Measurements from ENCODE around the gene TRMU.
"Not testable (repeated sequence)": the region's sequence is repeated elsewhere in the genome, so short reads cannot be mapped to it uniquely, and the experiment has no call there.

TRMU gene

GRCh38 chr22:46299101-46299500 lies 36.4 kb upstream of the TRMU start:
- no peak for DNase-seq (ENCODE audit: low spot score)
- no peak for FAIRE-seq

- FAIRE-seq: no peak
Observed at GRCh38 chr22:46300491-46300890, 35.0 kb upstream of the TRMU start.

GRCh38 chr22:46303347-46303965 lies 32.1 kb upstream of the TRMU start:
- no peak for FAIRE-seq
- DNase-seq (ENCODE audit: low spot score): no peak

More at GRCh38 chr22:46300491-46300890, 35.0 kb upstream of the TRMU start:
- no peak for DNase-seq (ENCODE audit: low spot score)

- DNase-seq (ENCODE audit: low spot score): no peak
- FAIRE-seq: no peak
Observed at GRCh38 chr22:46308283-46308988, 27.1 kb upstream of the TRMU start.

GRCh38 chr22:46309526-46310085 lies 25.9 kb upstream of the TRMU start:
- FAIRE-seq: no peak
- no peak for DNase-seq (ENCODE audit: low spot score)

- FAIRE-seq: no peak
- DNase-seq (ENCODE audit: low spot score): no peak
Observed at GRCh38 chr22:46312056-46312455, 23.5 kb upstream of the TRMU start.

GRCh38 chr22:46312848-46313247 lies 22.7 kb upstream of the TRMU start:
- not testable (repeated sequence) for DNase-seq (ENCODE audit: low spot score); FAIRE-seq

- FAIRE-seq (no peak), DNase-seq (ENCODE audit: low spot score) (no peak)
Observed at GRCh38 chr22:46315976-46316375, 19.5 kb upstream of the TRMU start.

GRCh38 chr22:46317646-46318045 lies 17.9 kb upstream of the TRMU start:
- DNase-seq (ENCODE audit: low spot score): no peak
- FAIRE-seq: no peak

- FAIRE-seq (no peak), DNase-seq (ENCODE audit: low spot score) (no peak)
Observed at GRCh38 chr22:46318576-46318975, 16.9 kb upstream of the TRMU start.

- no peak for DNase-seq (ENCODE audit: low spot score)
- FAIRE-seq: no peak
Observed at GRCh38 chr22:46319319-46319718, 16.2 kb upstream of the TRMU start.

- no peak for DNase-seq (ENCODE audit: low spot score)
- no peak for FAIRE-seq
Observed at GRCh38 chr22:46320166-46320710, 15.3 kb upstream of the TRMU start.

GRCh38 chr22:46320716-46321386 lies 14.7 kb upstream of the TRMU start:
- DNase-seq (ENCODE audit: low spot score): no peak
- no peak for FAIRE-seq

GRCh38 chr22:46322711-46323110 lies 12.8 kb upstream of the TRMU start:
- DNase-seq (ENCODE audit: low spot score) (no peak), FAIRE-seq (no peak)

- no peak for FAIRE-seq
- no peak for DNase-seq (ENCODE audit: low spot score)
Observed at GRCh38 chr22:46323162-46323561, 12.4 kb upstream of the TRMU start.

GRCh38 chr22:46326066-46326680 lies 9.3 kb upstream of the TRMU start:
- FAIRE-seq (no peak), DNase-seq (ENCODE audit: low spot score) (no peak)

GRCh38 chr22:46327691-46328465 lies 7.6 kb upstream of the TRMU start:
- no peak for DNase-seq (ENCODE audit: low spot score)
- FAIRE-seq: no peak

- FAIRE-seq (no peak), DNase-seq (ENCODE audit: low spot score) (no peak)
Observed at GRCh38 chr22:46328797-46329196, 6.7 kb upstream of the TRMU start.

- DNase-seq (ENCODE audit: low spot score): no peak
Observed at GRCh38 chr22:46329616-46330015, 5.9 kb upstream of the TRMU start.

GRCh38 chr22:46330426-46330825 lies 5.1 kb upstream of the TRMU start:
- no peak for FAIRE-seq
- DNase-seq (ENCODE audit: low spot score): no peak

More at GRCh38 chr22:46329616-46330015, 5.9 kb upstream of the TRMU start:
- FAIRE-seq: no peak

GRCh38 chr22:46331496-46331895 lies 4.0 kb upstream of the TRMU start:
- FAIRE-seq (no peak), DNase-seq (ENCODE audit: low spot score) (no peak)

All from RCC 7860 (cell line).